ENCODE data around the gene MPDZ. TPM values are rescaled to one million over a fixed set of nuclear protein-coding genes. Genes with fewer than 3 reads are reported as not detected.

MPDZ gene
- 50.3 and 56.6 TPM in 2 replicates for total RNA-seq

DNA sequence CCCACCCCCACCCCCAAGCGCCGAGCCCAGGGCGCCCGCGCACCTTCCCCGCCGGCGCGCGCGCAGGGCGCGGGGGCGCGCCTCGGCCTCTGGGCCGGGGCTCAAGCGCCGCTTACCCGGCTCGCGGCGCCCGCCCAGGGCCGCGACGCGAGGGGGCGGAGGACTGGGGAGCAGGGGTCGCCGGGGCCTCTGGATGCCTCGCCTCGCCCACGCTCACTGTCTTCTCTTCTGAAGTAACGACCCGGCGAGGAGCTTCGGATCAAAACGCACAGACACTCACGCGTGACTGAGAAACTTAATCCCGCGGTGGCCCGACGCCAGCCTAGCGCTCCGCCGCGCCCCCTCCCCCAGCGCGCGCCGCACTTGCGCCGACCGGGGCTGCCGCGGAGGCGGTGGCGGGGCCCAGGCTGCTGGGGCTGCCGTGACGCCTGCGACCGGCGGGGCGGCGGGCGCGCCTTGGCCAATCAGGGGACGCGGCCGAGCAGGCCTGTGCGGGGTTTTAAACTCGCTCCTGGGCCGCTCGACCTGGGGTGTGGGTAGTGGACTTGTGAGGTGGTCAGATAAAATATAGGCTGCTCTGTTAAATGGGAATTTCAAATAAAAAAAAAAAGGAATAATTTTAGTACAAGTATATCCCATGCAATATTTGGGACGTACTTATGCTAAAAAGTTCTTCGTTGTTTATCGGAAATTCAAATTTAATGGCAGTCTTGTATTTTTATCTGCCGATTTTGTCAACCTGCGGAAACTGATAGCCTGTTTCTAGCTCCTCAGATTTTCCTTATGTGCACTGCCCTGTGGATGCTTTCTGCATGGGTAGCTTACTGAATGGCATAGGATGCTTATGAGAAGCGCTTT lies at the start of gene MPDZ:
Gene MPDZ, minus strand, starts transcription at position 409 of the 858 bp plus-strand sequence. CDS start 29,377 bp downstream, outside the sequence.

Data from hair follicle dermal papilla cell (primary cell).